RKO (cell line): ENCODE measurements around the gene OPN1MW.
A peak's percentile ranks its signal among the peaks of the same experiment; 100 is the strongest.
"Not testable (repeated sequence)": the region's sequence is repeated elsewhere in the genome, so short reads cannot be mapped to it uniquely, and the experiment has no call there.

Source experiments
- DNase-seq: peaks from one replicate; pipeline ENCODE4 v3.0.0-alpha.2; 2016; ENCODE audit warnings: low spot score

OPN1MW gene

GRCh38 chrX:154182296-154182695 is at the start of gene OPN1MW:
TSS of gene OPN1MW (plus strand) at chrX:154182596. CDS start at chrX:154182678, 82 bp downstream.
- not testable (repeated sequence) for DNase-seq

- peak; percentile 4 for DNase-seq
Observed at GRCh38 chrX:154135458-154136229, 46.8 kb upstream of the OPN1MW start.

- peak; percentile 57 for DNase-seq
Observed at GRCh38 chrX:154136627-154137161, 45.7 kb upstream of the OPN1MW start.

- DNase-seq, result no peak
Observed at GRCh38 chrX:154138857-154139256, 43.5 kb upstream of the OPN1MW start.

- no peak for DNase-seq
Observed at GRCh38 chrX:154140206-154140605, 42.2 kb upstream of the OPN1MW start.

- no peak for DNase-seq
Observed at GRCh38 chrX:154140742-154141141, 41.7 kb upstream of the OPN1MW start.

GRCh38 chrX:154142386-154142785 is 40.0 kb upstream of the OPN1MW start:
- no peak for DNase-seq

- DNase-seq, result no peak
Observed at GRCh38 chrX:154142950-154143745, 39.2 kb upstream of the OPN1MW start.

- not testable (repeated sequence) for DNase-seq
Observed at GRCh38 chrX:154144010-154144409, 38.4 kb upstream of the OPN1MW start, which contains the start of gene OPN1LW. TSS of gene OPN1LW (plus strand) at chrX:154144243. CDS start at chrX:154144284, 41 bp downstream.

- DNase-seq, result not testable (repeated sequence)
Observed at GRCh38 chrX:154151030-154151429, 31.4 kb upstream of the OPN1MW start.

- DNase-seq, result not testable (repeated sequence)
Observed at GRCh38 chrX:154156221-154156620, 26.2 kb upstream of the OPN1MW start.

- not testable (repeated sequence) for DNase-seq
Observed at GRCh38 chrX:154157207-154157606, 25.2 kb upstream of the OPN1MW start.

- DNase-seq, result not testable (repeated sequence)
Observed at GRCh38 chrX:154159345-154159744, 23.1 kb upstream of the OPN1MW start.

- not testable (repeated sequence) for DNase-seq
Observed at GRCh38 chrX:154164902-154165301, 17.5 kb upstream of the OPN1MW start.

GRCh38 chrX:154168384-154168783 is 14.0 kb upstream of the OPN1MW start:
- not testable (repeated sequence) for DNase-seq

- DNase-seq, result not testable (repeated sequence)
Observed at GRCh38 chrX:154172535-154172943, 9.9 kb upstream of the OPN1MW start.

- DNase-seq, result not testable (repeated sequence)
Observed at GRCh38 chrX:154174356-154174755, 8.0 kb upstream of the OPN1MW start.

GRCh38 chrX:154183794-154184193 is 1.4 kb downstream of the OPN1MW start:
- DNase-seq, result not testable (repeated sequence)

GRCh38 chrX:154192846-154193245 is 10.4 kb downstream of the OPN1MW start:
- not testable (repeated sequence) for DNase-seq

- DNase-seq, result not testable (repeated sequence)
Observed at GRCh38 chrX:154194316-154194715, 11.9 kb downstream of the OPN1MW start.

GRCh38 chrX:154196466-154196865 is 14.1 kb downstream of the OPN1MW start:
- DNase-seq, result not testable (repeated sequence)

GRCh38 chrX:154209670-154210418 is 27.4 kb downstream of the OPN1MW start:
- not testable (repeated sequence) for DNase-seq
